G401 (cell line): ENCODE results near the gene HOXB2. TPM values are rescaled to one million over a fixed set of nuclear protein-coding genes. Genes with fewer than 3 reads are reported as not detected.
A peak's percentile ranks its signal among the peaks of the same experiment; 100 is the strongest.

Experiments
- DNase-seq: peaks from one replicate; pipeline ENCODE4 v3.0.0-alpha.2; 2015; ENCODE audit warnings: low spot score
- in situ Hi-C: cut with HindIII; loops from 2 replicates; pipeline ENCODE4 v1.10.0; 2016; ENCODE audit warnings: low sequenced_read_pairs, mixed read lengths
- total RNA-seq: library from RNA; depleted of rRNA; stranded (reverse); fragments of >200 nt; shearing (Covaris generic); gene quantifications from 2 replicates; pipeline ENCODE4 v1.2.3, GENCODE V29; 2014

HOXB2 gene
- total RNA-seq, 1 experiment from 2014 or later = 19.7 TPM

DNA sequence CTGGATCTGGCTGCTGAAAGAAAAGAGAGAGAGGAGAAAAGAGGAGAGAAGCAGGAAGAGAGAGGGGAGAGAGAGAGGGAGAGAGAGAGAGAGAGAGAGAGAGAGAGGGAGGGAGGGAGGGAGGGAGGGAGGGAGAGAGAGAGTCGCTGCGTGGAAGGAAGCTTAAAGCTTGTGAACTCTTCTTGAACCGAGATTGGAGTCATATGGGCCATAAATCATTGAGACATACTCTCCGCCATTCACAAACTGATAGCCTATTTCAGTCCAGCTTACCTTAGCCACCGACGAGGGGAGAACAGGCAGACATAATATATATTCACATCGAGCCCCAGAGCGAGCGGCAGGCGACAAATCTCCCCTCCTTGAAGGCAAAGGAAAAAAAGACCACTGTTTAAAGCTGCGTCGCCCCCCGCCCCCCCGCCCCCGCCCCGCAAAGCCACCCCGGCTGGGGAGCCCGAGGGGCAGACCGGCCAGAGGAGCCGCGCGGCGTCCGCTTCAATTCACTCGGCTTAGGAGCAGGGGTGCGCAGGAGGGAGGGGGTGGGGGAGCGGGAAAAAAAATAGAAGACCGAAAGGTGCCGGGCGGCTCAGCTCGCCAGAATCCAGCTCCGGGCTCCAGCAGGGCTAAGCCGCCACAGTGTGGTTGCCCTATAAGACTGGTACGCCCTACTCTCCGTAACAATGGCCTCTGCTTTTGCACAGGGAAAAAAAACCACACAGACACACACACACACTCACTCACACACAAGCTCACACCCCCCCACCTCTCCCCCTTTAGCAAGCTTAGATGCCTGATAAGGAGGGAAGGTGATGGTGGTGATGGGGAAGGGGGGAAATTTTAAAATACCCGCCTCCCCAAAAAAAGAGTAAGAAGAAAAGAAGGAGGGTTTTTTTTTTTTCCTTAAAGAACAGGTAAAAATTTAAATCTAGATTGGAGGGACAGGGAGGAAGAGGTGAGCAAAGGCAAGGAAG, 10.6 kb upstream of the HOXB2 start:
- in situ Hi-C loops = no loop called here
- peak; percentile 23 for DNase-seq

GRCh38 chr17:48554412-48555257, 9.7 kb upstream of the HOXB2 start:
- no peak for DNase-seq
- in situ Hi-C loops = no loop called here

- in situ Hi-C loops = no loop called here
- no peak for DNase-seq
Measured at GRCh38 chr17:48553826-48554225, 8.9 kb upstream of the HOXB2 start.

- DNase-seq = no peak
Measured at GRCh38 chr17:48553190-48553547, 8.3 kb upstream of the HOXB2 start.

GRCh38 chr17:48552466-48553189, 7.7 kb upstream of the HOXB2 start:
- no peak for DNase-seq
- in situ Hi-C loops = no loop called here

More at GRCh38 chr17:48553190-48553547, 8.3 kb upstream of the HOXB2 start:
- in situ Hi-C loops = no loop called here

DNA sequence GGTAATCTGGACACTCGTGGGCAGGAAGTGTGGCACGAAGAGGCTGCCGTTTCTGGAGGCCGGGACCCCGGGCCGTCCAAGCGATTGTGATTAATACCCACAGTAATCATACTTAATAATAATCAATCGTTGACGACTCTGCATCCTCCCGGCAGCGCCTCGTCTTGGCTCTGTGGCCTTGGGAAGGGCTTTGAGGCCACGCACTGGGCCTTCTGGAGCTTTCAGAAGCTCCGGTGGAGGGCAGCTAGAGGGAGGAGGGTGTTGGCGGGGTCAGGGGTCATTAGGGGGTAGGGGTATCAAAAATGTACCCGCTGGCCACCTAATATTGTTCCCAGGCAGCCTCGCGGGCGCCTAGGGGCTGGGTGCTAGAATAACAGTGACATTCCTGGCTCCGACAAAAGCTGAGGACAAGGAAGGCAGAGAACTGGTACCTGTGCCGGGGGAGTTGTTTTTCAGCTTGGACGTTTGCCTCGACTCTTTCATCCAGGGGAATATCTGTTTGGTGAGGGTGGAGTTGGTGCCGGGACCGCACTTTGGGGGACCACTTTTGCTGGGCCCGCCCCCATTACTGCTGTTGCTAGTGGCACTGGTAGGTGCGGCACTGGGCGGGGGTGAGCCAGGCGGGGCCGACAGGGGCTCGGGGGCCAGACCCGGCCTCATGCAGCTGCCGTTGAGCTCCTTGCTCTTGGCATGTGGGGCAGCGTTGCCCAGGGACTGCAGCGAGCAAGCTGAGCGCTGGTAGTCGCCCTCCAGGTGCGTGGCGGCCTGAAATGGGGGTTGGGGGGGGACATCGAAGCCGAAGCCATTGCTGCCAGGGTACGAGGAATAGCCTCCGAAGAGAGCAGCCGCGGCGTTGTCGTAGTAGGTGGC, 6.9 kb upstream of the HOXB2 start:
- in situ Hi-C loops = no loop called here
- DNase-seq = no peak

DNA sequence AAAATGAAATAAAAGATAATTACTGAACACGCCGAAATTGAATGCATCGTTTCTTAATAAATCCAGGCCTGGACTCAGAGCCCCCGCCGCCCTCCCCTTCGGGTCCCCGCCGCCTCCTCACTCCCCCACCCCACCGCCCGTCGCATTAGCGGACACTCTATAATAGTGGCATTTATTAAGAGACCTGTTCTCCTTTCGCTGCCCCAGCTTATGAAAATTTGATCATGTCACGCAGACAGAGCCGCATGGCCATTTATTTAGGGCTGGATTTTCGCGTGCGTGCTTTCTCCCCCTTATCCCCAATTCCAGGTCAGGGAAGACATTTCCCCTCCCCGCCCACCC, 6.3 kb upstream of the HOXB2 start:
- DNase-seq = no peak
- in situ Hi-C loops = no loop called here

GRCh38 chr17:48550502-48551213, 5.7 kb upstream of the HOXB2 start:
- in situ Hi-C loops = no loop called here
- no peak for DNase-seq

GRCh38 chr17:48549914-48550501, 5.1 kb upstream of the HOXB2 start:
- DNase-seq = no peak
- in situ Hi-C loops = no loop called here

DNA sequence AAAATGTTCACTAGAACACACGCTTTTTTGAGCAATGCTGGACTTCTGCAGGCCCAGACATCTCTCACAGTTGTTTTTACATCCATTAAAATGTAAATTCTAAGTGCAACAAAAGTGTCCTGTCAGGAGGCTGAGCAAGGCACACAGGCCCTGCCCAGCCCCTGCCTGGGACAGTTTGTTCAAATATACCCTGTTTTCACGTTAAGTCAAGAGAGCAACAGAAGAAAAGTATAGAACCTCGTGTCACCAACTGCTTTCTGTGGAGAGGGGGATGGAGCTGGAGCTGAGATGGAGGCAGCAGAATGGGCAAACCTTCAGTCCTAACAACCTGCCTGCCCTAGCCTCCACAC, 4.3 kb upstream of the HOXB2 start:
- in situ Hi-C loops = no loop called here
- DNase-seq = no peak

DNA sequence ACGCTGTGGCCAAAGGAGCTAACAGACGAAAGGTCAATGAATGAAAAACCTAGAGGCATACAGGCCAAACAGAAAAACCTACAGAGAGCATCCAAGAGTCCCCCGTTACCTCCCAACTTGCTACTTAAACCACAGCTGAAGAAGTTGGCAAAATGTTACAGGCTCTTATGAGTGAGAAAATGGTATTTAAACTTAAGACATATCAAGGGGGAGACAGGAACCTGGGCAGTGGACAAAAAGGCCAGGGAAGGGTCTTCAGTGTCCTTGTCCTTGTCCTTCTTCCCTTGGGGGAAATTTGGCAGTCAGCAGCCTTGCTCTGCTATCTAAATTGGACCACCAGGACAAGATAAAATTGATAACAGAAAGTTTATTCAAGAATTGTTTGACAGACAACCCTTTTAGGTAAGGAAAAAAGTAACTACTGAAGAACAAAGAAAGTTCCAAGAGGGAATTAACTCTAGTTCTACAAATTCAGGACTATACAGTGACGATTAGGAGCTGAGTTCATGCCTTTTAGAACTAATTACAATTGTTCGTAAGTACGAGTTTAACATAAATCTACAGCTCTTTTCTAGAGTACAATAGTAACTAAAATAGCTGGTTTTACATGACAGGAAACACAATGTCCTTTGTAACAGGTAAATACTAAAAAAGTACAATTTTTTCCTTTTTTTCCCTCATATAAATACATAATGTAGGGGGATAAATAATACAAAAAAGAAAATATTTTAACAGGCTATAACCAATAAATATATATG, 3.8 kb upstream of the HOXB2 start:
- no peak for DNase-seq
- in situ Hi-C loops = no loop called here

- in situ Hi-C loops = no loop called here
- no peak for DNase-seq
Measured at GRCh38 chr17:48547808-48548522, 3.1 kb upstream of the HOXB2 start.

DNA sequence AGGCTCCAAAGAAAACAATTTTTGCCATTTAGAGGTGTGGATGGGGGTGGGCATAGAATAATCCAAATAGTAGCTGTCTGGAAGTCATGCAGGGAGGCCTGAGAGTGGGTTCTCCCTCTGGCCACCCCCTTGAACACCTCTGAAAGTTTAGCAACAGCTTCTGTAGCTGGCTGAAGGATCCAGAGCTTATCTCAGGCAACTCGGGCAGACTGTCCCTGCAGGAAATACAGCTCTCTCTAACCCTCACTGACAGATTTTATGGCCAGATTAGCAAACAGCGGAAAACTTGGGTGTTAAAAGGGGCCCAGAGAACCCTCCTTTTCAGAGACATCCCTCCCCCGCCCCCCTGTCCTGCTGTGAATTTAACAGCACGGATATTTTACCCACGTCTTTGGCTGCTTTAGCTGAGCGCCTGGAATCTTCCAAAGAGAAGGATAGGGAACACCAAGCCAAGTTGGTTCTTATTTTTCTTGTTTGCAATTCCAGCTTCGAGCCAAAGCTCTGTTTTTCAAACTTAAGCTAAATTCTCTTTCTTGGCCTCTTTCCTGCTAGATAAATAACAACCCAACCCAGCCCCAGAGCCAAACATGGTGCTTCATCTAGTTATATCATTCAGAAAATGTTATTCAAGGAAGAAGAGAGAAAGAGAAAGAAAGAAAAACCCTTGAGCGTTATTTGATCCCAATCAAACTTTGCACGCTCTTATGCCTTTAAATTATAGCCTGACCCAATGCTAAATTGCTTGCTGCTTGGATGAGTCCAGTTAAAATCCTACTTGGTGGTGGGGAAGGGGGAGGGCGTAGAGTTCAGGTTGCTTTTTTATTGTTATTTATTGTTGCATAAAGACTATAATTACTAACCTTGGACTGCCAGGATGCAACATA, 2.3 kb upstream of the HOXB2 start:
- in situ Hi-C loops = no loop called here
- no peak for DNase-seq

DNA sequence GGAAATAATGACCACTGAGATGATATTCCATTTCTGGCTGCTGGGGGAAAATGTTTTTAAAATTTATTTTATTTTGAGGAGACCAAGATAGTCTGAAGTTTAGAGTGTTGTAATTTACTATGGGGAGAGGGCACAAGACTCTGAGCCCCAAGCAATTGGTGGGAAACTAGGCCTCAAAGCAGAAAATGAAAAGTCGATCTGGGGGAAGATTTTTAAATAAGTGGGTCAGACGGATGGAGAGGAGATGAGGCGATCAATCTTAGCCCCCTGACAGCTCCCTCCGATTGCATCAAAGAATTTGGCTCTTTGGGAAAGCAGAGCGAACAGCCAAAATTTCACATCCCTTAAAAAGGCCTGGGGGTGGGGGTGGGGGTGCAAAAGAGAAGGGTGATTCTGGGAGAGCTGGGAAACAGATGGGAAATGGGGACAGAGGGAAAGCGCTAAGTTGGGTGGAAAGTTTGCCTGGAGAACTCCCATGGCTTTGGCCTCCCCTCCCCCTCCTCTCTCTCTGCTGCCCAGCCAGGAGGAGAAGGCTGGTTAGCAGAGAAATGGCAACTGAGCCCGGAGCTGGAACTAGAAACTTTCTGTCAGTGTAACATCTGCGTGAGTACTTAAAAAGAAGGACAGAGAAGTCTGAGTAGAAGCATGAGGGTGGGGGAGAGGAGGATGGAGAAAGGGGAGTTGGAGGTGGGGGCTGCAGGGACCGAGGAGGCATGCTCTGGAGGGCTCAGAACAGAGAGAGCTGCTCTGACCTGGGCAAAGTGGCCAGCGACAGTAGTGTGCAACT, 1.4 kb upstream of the HOXB2 start:
- in situ Hi-C loops = no loop called here
- peak; percentile 29 for DNase-seq

GRCh38 chr17:48545539-48545938, 630 bp upstream of the HOXB2 start:
- in situ Hi-C loops = no loop called here
- no peak for DNase-seq
